ENCODE measurements around the gene CBX3.

Gene CBX3

DNA sequence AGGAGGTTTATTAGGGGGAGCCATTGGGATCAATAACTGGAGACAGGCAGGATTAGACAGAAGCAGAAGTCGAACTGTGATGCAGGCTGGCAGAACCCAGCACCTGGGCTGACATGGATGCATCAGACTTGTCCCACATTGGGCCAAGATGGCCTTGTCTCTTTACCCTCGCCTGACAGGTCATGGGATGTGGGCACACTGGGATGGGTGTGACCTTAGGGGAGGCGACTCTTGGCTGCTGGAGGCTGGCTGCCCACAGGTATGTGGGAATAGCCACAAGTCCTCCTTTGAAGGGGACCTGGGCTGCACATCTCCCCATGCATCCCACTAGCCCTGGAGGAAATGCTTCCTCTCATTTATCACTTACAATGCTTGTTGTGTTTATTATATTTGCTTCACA, 32.3 kb upstream of the CBX3 start:
- peaks cover 39% of the 10 kb centered on the region for H3K79me2 ChIP-seq (ENCODE audit: insufficient read depth, low read length)
- H3K9me3 ChIP-seq (ENCODE audit: low read length) = 0 out of 2 replicates have a peak, but pooled peaks cover 3% of the 10 kb centered on the region
- TF ChIP-seq EZH2 (IDR thresholded peaks at IDR 0.05; ENCODE audit: borderline replicate concordance, low read length) = no peak
- TF ChIP-seq, protein P1, sequence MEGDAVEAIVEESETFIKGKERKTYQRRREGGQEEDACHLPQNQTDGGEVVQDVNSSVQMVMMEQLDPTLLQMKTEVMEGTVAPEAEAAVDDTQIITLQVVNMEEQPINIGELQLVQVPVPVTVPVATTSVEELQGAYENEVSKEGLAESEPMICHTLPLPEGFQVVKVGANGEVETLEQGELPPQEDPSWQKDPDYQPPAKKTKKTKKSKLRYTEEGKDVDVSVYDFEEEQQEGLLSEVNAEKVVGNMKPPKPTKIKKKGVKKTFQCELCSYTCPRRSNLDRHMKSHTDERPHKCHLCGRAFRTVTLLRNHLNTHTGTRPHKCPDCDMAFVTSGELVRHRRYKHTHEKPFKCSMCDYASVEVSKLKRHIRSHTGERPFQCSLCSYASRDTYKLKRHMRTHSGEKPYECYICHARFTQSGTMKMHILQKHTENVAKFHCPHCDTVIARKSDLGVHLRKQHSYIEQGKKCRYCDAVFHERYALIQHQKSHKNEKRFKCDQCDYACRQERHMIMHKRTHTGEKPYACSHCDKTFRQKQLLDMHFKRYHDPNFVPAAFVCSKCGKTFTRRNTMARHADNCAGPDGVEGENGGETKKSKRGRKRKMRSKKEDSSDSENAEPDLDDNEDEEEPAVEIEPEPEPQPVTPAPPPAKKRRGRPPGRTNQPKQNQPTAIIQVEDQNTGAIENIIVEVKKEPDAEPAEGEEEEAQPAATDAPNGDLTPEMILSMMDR (IDR thresholded peaks at IDR 0.05; ENCODE audit: low read length) = no peak

DNA sequence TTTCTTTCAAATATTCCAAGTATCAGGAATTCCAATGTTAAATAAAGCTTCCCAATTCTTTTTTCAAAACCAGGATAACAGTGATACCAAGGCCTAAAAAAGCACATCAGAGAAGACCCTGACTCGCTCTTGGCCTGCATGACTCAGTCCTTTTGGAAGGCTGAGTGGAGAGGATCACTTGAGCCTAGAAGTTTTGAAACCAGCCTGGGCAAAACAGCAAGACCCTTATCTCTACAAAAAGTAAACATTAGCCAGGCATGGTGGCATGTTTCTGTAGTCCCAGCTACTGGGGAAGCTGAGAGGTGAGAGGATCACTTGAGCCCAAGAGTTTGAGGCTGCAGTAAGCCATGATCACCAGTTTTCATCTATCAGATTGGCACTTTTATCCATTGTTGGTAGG, 30.9 kb upstream of the CBX3 start:
- Histone ChIP-seq H2AFZ (ENCODE audit: low read length) (no peak overlapping the region), H3K4me2 (ENCODE audit: low read length) (no peak overlapping the region), H3K9me3 (ENCODE audit: low read length) (0 out of 2 replicates have a peak, but pooled peaks cover 3% of the 10 kb centered on the region), H3K9ac (ENCODE audit: low read length) (no peak overlapping the region), H3K9me2 (ENCODE audit: low read depth, low read length) (no peaks in the 10 kb centered on the region), H3K27me3 (ENCODE audit: insufficient read depth, low read length) (no peaks in the 10 kb centered on the region), H3K36me3 (ENCODE audit: insufficient read depth, low read length) (peaks cover 26% of the 10 kb centered on the region), H3K4me3 (ENCODE audit: low read depth, low read length, poor library complexity, severe bottlenecking) (no peak overlapping the region), H4K20me1 (ENCODE audit: insufficient read depth, low read length) (no peaks in the 10 kb centered on the region), H3K27ac (ENCODE audit: low read depth, low read length, poor library complexity, severe bottlenecking) (no peak overlapping the region), H3F3A (ENCODE audit: insufficient read depth, low read length) (no peaks in the 10 kb centered on the region), H3K4me1 (ENCODE audit: insufficient read depth, low read length, severe bottlenecking) (peaks cover 20% of the 10 kb centered on the region), H3K79me2 (ENCODE audit: insufficient read depth, low read length) (peaks cover 45% of the 10 kb centered on the region)
- TF ChIP-seq, protein P1 (IDR thresholded peaks at IDR 0.05; ENCODE audit: low read length) = no peak
- no peak for TF ChIP-seq EZH2 (IDR thresholded peaks at IDR 0.05; ENCODE audit: borderline replicate concordance, low read length)

More for the DNA sequence above, 32.3 kb upstream of the CBX3 start:
- no peak overlapping the region for H3K27ac ChIP-seq (ENCODE audit: low read depth, low read length, poor library complexity, severe bottlenecking)
- no peaks in the 10 kb centered on the region for H3F3A ChIP-seq (ENCODE audit: insufficient read depth, low read length)
- no peak overlapping the region for H3K4me2 ChIP-seq (ENCODE audit: low read length)
- no peak overlapping the region for H2AFZ ChIP-seq (ENCODE audit: low read length)
- H3K4me3 ChIP-seq (ENCODE audit: low read depth, low read length, poor library complexity, severe bottlenecking) = no peak overlapping the region
- no peak overlapping the region for H3K9ac ChIP-seq (ENCODE audit: low read length)
- no peaks in the 10 kb centered on the region for H3K9me2 ChIP-seq (ENCODE audit: low read depth, low read length)
- no peaks in the 10 kb centered on the region for H3K27me3 ChIP-seq (ENCODE audit: insufficient read depth, low read length)
- peaks cover 26% of the 10 kb centered on the region for H3K36me3 ChIP-seq (ENCODE audit: insufficient read depth, low read length)
- no peaks in the 10 kb centered on the region for H4K20me1 ChIP-seq (ENCODE audit: insufficient read depth, low read length)
- peaks cover 20% of the 10 kb centered on the region for H3K4me1 ChIP-seq (ENCODE audit: insufficient read depth, low read length, severe bottlenecking)

DNA sequence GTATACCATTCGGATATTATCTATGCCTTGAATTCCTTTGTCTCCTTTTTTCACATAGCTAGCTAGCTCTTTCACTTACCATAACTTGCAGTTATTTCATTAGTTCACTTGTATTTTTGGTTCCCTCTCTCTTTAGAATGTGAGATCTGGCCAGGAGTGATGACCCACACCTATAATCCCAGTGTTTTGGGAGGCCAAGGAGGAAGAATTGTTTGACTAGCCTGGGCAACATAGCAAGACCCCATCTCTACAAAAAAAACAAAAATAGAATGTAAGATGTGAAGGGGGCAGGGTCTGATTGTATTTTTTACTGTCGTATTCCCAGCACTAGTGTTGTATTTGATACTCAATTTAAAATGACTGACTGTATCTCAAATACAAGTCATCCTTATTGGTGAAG, 29.9 kb upstream of the CBX3 start:
- Histone ChIP-seq H3K36me3 (ENCODE audit: insufficient read depth, low read length) (peaks cover 26% of the 10 kb centered on the region), H3K9ac (ENCODE audit: low read length) (no peak overlapping the region), H3K27ac (ENCODE audit: low read depth, low read length, poor library complexity, severe bottlenecking) (no peak overlapping the region), H3K9me2 (ENCODE audit: low read depth, low read length) (no peaks in the 10 kb centered on the region), H3K4me1 (ENCODE audit: insufficient read depth, low read length, severe bottlenecking) (peaks cover 11% of the 10 kb centered on the region), H3K27me3 (ENCODE audit: insufficient read depth, low read length) (no peaks in the 10 kb centered on the region), H3K9me3 (ENCODE audit: low read length) (0 out of 2 replicates have a peak, but pooled peaks cover 3% of the 10 kb centered on the region), H3K4me3 (ENCODE audit: low read depth, low read length, poor library complexity, severe bottlenecking) (no peak overlapping the region), H2AFZ (ENCODE audit: low read length) (no peak overlapping the region), H3K79me2 (ENCODE audit: insufficient read depth, low read length) (peaks cover 35% of the 10 kb centered on the region), H3F3A (ENCODE audit: insufficient read depth, low read length) (no peaks in the 10 kb centered on the region), H4K20me1 (ENCODE audit: insufficient read depth, low read length) (no peaks in the 10 kb centered on the region), H3K4me2 (ENCODE audit: low read length) (no peak overlapping the region)
- TF ChIP-seq, protein P1 (IDR thresholded peaks at IDR 0.05; ENCODE audit: low read length) = no peak
- TF ChIP-seq EZH2 (IDR thresholded peaks at IDR 0.05; ENCODE audit: borderline replicate concordance, low read length) = no peak
